GM18502 (cell line): ENCODE measurements around the gene PHLPP1.

ENCODE experiments used
- ATAC-seq: cut with Tn5 transposase; IDR thresholded peaks from one replicate; pipeline ENCODE4 v1.9.1; 2021; ENCODE audit warnings: mild to moderate bottlenecking; ENCODE audit not compliant: unreplicated experiment, poor library complexity

Gene PHLPP1

DNA sequence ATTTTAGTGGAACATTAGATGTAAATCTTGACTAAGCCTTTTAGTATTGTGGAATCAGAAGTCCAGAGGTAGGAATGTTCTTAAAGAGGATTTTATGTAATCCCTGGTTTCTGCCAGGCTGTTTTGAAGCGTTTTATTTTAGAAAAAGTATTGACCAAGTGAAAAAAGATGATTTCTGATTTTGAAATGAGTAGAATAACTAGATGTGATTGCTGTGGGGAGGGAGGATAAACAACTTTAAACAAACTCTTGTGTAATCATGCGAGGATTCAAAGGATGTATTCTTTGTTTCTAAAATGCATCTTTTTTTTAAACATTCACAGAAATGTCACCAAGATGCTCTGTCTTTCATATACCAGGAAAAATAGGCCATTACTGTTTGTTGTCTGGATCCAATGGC is 53.9 kb downstream of the PHLPP1 start:
- no peak for ATAC-seq

DNA sequence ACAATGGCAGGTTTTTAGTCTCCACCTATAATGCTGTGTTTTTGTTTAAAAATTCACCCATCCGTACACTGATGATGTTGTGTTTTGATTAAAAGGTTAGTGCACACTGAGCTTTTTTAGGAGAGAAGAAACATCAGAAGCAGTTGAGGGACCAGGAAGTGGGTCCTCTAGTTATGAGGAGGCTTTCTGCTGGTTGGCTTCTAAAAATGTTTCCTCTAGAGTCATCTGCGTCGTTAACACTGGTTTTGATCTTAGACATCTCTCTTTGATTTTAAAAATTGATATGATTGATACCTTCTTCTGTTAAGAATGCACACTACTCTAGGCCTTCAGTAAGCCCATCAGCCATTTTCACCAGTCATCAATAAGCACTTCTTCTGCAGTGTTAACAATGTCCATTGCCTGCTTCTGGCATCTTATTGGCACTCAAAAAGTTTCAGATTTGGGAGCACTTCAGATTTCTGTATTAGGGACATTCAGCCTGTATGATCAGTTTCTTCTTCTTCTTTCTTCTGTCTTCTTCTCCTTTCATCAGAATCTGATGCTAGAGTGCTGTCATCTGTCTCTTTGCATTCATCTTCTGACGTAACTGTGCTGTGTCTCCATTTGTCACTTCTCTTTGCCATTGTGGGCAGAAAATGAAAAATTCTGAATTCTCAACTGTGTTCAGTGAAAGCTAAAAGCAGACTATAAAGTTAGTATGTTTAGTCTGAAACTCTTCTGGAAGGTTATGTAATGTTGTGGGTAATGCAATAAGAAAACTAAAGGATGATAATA is 56.3 kb downstream of the PHLPP1 start:
- ATAC-seq: peak; percentile 71

DNA sequence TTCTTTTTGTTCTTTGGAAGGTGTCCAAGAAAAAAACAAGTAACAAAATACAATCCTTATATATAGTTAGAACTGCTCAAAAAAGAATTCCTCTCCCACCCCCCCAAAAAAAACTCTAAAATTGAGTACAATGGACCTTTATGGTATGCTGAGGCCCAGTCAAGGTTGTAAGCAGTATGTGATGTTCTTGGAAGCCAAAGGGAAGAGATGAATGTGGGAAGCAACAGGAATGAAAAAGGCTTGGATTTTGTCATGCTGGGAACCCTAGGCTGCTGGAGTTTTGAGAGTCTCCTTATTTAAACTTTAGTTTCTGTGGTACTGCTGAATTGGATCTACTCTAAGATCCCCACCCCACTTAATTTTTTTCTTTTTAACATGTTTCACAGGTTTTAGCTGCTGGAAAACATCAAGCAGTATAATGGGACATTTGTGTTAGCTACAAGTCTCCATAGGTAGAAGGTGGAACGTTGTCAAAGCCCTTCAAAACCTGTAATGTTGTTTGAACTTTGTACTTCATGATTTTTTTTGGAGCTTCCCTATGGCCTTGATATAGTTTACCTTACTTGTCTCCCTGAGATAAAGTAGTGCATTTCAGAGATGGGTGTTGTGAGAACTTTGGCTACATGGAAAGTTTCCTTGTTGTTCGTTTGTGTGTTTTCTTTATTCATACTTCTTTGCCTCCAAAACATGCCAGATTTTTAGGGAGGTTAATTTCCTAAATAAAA is 57.7 kb downstream of the PHLPP1 start:
- no peak for ATAC-seq

DNA sequence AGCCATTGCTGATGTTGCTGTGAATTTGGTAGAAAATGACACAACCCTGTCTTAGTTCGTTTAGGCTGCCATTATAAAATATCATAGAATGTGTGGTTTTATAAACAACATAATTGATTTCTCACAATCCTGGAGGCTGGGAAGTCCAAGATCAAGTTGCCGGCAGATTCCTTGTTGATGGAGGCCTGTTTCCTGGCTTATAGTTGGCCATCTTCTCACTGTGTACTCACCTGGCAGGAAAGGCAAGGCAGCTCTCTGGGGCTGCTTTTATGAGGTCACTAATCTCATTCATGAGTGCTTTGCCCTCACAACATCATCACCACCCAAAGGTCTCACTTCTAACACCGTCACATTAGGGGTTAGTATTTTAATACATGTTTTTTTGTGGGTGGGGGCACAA is 58.4 kb downstream of the PHLPP1 start:
- no peak for ATAC-seq

DNA sequence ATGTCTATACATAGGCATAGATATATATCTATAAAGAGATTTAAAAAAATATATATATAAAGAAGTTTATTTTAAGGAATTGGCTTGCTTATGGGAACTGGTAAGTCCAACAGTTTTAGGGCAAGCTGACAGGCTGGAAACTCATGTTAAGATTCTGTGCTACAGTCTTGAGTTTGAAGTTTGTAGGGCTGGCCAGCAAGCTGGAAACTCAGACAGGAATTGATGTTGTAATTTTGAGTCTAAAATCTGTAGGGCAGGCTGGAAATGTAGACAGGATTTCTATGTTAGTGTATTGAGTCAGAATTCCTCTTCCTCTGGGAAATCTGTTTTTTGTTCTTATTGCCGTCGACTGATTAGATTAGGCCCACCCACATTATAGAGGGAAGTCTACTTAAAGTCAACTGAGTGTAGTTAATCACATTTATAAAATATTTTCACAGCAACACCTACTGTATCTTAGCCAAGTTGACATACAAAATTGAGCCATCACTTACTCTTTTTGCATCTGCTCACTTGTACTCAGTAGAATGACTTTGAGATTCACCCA is 60.8 kb downstream of the PHLPP1 start:
- no peak for ATAC-seq

DNA sequence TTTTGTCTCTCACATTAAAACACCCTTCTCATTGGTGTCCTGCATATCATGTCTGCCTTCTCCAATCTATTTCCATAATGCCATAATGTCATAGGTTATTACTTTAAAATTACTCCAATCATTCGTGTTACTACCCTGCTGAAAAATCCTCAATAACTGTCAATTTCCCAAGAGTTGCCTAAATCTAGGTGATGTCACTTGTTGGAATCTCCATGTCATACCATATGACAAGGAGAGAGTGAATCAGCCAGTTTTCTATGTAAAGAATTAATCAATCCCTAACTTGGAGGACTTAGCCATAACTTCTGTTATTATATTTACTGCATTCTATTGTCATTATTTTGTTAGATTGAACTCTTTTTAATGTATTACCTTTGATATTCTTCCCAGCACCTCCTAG is 62.5 kb downstream of the PHLPP1 start:
- ATAC-seq: no peak

DNA sequence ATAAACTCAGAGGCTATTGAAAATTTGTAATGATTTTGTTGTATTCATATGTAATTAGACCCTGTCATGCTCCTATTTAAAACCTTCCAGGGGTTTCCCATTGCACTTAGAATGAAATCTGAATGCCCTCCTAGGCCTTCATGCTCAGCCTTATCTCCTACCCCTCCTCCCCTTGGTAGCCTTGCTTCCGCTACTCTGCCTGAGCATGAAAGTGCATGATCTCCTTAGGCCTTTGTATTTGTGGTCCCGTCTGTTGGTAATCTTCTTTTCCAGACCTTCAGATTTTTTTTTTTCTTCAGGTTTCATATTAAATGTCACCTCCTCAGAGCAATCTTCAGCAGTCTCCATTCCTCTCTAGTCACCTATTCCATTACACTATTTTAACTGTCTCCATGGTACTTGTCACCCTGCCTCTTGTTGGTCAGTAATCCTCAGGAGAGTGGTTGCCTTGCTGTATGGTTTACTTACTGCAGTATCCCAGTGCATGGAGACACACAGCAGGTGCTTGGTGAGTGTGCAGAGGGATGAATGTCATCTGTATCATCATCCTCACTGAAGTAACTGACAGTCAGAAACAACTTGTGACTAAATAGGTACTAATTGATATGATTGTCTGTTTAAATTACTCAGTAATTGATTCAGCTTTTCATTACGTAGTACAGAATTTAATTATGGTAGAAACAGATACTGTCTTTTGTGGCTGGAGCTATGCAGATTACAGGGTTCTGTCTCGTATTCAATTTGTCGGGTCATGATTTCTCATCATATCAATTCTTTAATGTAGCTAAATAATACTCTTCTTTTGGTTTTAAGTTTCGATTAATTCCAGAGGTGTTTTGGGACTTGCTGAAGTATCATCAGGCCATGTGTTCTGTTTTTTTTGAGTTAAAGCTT is 63.9 kb downstream of the PHLPP1 start:
- no peak for ATAC-seq

DNA sequence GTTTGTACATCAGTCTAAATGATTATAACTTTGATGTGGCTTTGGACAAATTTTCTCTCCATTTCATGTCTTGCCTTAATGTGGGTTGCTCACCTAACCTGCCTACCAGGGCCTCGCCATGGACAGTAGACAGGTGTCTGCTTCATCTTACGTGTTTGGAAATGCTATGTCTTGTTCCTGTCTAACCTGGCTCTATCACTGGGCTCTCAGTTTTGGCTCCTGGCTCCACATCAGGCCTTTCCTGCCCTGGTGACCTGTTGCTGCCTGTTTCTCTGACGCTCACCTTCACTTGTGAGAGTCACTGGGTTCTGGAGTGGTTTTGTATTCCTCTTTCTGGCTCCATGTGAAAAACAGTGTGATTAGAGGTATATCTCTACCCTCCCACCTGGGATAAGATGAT is 65.9 kb downstream of the PHLPP1 start:
- ATAC-seq: no peak

DNA sequence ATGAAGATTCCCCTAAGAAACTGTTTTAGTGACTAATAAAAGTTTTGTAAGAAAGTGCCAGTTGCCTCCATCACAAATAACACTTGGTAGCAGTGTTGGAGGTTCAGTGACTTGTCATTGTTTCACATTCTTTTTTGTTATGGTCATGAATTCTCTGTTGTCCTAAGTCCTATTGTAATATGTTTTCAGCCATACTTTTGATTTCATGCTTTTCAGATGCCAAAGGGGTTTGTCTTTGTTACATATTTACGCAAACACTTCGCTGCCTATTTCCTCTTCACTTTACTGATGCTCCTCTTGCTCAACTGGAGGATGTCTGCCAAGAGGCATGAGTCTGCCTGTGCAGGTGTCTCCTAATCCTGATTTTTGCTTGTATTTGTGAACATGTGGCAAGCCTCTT is 66.6 kb downstream of the PHLPP1 start:
- ATAC-seq: no peak

DNA sequence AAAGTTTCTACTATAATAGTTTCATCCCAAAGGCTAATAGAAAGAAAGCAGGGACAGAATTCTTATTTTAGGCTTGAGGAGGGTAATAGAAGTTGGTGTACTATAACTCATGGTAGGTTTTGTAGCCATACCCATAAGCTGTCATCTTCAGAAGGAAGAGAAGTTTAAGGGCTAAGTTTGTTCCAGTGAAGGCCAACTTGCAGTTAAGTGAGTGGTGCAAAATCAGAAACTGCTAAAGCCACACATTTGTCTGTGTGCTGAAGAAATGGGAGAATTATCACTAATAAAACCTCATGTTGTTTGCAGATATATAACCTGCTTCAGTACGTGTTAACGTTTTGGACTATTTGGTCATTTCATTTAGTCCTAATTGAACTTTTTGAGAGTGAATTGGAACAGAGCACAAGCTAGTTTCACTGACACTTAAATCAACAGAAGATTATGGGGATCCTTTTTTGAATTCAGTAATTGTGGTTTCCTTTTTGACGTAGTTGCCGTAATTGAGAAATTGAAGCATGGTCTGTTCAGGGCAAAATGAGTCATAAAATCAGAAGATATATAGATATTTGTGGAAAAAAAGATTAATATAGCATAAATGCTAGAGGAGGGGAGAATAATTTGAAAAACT is 69.1 kb downstream of the PHLPP1 start:
- peak; percentile 77 for ATAC-seq

DNA sequence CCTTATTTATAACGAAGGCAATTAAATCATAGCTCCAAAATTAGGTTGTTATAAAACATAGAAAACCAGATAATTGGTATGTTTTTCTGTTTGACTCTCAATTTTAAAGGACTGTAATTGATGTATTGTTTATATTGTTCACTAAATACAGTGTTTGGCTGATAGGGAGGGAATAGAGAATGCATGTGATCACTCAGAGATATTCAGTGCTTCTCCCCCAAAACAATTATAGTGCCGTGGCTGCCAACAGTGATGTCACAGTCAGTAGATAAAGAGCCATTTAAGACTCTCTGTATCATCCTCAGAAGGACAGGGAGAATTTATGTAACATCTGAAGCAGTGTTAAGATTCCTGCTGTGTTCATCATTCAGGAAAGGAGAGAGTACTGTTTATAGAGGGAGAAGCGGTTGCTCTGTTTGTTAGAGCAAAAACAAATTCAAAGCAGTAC is 69.6 kb downstream of the PHLPP1 start:
- ATAC-seq: peak; percentile 44

DNA sequence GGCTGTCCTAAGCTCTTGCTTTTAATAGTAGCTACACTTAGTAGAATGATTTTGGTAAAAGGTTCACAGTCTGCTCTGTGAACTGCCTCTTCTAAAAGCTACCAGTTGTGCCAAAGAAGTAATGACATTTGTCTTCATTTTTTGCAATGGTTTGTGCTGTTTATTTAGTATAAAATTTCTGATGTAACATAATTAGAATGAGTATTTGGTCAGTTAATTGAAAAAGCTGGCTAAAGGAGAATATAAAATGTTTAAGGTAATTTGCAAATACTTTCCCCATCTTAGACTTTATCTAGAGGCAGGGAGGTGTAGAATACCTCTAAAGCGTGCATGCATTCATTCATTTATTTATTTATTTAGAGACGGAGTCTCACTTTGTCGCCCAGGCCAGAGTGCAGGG is 71.3 kb downstream of the PHLPP1 start:
- ATAC-seq: no peak

DNA sequence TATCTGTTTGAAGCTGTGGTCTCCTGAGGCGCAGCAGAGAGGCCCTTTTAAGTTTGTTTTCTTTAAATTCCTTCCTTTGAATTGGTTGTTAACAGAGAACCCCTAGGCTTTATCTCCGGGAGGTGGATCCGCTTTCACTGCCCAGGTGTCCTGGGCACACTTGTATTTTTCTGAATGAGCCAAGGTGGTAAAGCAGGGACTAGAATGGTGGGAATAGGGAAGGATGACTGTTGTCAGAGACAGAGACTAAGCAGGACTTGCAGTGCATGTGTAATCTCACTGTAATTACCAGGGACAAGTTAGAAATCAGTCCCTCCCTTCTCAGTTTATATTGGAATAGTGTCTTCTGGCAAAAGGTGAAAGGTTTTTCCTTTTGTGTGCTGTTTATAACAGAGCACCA is 72.8 kb downstream of the PHLPP1 start:
- no peak for ATAC-seq

DNA sequence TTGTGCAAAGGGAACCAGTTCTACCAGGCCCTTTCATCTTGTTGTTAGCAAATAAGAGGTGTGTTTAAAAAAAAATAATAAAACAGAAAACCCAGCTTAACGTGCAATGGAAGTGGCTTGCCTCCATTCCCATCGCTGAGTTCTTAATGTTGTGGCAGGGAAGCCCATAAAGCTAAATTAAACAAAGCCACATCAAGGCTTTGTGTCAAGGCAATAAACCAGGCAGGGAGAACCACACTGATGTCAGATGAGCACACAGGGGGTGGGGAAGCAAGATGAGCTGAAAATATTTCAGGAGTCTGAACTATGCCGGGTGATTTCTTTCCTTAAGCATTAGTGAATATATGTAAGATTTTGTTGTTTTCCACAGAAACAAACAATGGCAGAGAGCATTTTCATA is 73.5 kb downstream of the PHLPP1 start:
- no peak for ATAC-seq

DNA sequence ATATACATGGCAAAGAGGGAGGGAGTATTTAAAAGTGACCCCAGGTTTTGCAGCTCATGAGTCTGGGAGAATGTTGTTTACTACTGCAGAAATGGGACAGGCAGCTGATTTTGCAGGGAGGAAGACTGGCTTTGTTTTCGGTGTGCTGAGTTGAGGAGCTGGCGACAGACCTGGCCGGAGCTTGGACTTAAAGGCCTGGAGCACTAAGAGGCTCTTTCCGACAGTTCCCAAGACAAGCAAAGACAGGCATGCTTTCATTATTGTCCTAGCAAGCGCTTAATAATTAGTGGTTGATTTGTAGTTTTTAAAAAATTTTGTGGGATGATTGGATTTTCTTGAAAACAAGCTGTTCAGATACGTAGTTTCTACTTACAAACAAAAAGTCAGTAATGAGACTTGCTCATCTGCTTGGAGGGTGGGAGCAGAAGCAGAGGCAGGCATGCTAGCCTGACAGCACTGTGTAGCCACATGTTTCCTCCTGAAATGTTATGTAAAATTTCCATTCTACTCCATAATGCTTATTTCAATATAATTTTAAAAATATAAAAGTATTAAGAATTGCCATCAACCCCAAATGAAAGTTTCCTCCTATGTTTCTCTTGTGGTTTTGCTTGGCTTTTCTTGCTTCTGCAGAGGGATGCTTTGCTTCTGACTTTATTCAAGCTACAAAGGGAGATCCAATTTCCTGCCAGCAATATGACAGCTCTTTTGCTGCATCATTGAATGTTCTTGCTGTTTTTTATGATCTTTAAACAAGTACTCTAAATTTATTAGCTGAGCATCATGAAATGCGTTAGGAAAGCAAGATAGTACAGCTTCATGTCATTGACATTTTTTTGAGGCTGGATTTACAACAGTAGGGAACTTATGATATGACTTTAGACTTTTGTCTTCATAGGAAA is 75.8 kb downstream of the PHLPP1 start:
- no peak for ATAC-seq

DNA sequence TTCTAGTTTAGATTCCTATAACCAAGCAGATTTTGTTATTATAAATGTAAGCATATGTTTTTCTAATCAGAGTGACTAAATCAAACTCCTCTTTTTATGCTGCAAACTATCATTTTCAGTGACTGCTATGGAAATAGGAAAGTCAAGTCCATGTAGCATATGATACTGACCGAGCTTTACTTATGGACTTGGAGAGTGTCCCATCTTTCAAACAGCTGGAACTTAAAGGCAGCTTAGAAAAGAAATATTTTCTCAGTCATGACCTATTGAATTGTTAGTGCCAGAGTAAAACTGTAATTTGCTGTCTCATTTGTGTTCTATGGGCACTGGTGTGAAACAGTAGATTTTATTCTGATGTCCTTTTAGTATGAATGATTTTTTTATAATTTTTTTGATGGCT is 76.7 kb downstream of the PHLPP1 start:
- ATAC-seq: no peak

DNA sequence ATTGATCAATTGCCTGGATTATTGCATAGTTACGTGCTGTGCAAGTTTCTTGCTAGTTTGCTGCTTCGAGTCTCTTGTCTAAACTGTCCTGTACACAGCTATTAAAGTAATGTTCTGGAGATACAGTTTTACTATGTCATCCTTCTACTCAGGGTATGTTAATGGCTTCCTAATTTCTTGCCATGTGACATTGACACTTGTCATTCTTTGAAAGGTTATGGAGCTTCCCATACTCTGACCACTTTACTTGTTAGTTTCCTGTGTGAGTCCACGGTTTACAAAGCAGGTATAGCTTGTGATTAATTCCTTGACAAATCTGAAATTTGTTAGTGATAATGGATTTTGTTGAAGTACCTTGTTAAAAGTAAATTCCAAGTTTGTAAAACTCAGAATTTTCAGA is 80.5 kb downstream of the PHLPP1 start:
- ATAC-seq: no peak

DNA sequence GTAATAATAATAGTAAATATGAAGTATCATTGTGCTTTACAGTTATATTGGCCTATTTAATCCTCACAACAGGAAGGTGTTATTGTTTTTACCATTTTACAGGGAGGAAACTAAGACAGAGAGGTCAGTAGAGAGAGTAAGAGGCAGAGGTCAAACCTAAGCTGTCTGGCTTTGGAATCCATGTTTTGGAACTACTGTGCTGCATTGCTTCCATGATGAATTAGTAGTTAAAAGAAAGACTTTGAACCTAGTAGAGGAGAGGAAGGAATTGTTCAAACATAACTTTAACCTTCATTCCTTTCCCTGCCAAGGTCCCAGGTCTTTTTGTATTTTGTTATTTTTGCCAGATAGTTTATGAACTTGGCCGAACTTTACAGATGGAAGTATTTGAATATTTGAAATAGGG is 80.9 kb downstream of the PHLPP1 start:
- no peak for ATAC-seq

DNA sequence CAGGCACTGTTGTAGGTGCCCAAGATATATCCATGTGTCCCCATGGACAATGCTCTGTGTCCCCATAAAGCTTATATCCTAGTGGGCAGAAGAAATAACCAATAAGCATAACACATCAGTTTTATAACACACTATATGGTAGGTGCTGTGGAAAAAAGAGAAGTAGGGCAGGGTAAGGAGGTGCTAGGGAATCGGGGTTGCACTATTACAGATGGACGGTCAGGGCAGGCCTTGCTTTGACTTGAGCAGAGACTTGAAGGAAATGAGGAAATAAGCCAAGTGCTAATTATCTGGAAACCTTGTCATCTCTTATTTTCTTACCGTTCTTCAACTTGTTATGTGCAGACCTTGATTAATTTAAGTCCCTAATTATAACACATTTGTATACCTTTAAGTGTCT is 82.0 kb downstream of the PHLPP1 start:
- ATAC-seq: no peak
